GM18870 (cell line): Measurements from ENCODE around the gene GADL1.

Source experiments
- ATAC-seq: cut with Tn5 transposase; IDR thresholded peaks from one replicate; pipeline ENCODE4 v1.9.1; 2021; ENCODE audit warnings: moderate library complexity; ENCODE audit not compliant: unreplicated experiment

Gene GADL1

DNA sequence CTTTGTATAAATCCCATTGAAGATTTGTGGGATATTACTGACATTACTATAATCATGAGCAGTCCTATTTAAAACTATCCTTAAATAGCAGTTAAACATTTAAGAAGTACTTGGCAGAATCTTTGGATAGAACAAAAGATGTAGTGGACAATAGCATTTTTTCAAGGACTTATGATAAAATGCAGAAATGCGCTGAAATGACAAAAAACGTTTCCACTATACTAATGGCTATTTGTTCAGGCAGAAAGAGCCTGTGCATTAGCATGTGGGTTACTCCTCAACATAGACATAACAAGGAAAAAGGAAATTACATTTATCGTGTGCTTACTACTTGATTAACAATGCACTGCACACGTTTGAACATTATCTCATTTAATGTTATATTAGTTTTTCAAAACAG, 80.7 kb downstream of the GADL1 start:
- ATAC-seq: no peak

DNA sequence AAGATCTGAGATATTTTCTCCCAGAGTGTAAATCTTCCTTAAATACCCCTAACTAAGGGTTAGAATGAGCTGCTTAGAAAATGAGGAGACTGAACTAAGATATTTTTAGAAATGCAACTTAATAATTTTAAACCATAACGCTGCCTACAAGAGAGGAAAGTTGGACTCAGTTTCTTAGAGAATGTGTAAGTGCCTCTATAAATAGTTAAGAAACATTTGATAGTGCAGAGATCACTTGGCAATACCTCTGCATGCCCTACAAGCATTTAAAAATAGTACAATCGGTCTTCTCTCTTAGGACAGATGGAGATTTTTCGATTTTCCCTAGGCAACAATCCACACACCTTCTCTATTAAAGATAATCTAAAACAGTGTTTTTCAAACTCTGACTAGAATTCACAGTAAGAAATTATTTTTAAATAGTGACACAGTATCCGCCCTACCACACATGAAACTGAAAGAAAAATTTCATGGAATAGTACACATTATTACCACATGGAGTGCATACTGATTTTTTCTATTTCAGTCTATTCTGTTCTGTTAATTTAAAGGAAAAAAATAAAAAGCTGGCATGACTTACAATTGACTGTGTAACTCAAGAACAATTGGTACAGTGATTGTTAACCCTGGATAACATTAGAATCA, 83.2 kb downstream of the GADL1 start:
- no peak for ATAC-seq

DNA sequence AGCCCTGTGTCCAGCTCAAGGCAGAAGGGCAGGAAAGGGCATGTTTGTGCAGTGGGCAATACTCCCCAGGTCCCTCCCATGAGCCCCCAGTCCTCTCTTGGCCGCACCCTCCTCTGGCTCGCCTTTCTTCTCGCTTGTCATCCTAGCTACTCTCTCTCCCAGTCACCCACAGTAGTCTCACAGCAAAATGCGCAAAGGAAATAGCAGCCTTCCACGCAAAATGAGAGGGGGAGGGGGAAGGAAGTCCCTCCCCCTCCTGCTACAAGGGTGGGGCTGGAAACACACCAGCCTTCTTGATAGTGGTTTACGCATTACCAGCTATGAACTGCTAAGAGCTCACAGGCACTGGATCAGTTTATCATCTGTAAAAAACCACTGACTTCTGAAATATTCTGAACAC, 83.8 kb downstream of the GADL1 start:
- no peak for ATAC-seq

DNA sequence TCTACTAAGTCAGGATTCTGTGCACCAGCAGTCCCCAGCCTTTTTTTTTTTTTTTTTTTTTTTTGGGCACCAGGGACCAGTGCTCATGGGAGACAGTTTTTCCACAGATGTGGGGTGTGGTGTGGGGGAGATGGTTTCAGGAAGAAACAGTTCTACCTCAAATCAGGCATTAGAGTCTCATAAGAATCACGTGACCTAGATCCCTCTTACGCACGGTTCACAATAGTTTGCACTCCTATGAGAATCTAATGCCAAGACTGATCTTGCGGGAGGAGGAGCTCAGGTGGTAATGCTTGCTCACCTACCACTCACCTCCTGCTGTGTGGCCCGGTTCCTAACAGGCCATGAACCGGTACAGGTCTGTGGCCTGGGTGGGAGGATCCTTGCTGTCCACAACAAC, 88.8 kb downstream of the GADL1 start:
- no peak for ATAC-seq

DNA sequence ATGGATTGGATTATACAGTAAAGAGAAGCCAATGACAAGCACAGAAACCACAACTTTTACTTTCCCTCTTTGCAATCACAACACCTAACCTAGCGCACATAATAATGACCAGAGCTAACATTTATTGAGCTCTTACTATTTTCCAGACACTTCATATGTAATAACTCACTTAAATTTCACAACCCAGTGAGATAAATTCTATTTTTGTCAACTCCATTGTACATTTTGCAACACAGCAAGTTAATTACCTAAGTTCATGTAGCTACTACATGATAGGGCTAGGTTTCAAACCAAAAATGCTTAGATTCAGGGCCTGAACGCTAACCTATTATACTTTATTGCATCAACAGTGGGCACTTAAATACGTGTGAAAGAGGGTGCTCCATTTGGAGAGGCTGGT, 89.5 kb downstream of the GADL1 start:
- ATAC-seq: no peak

GRCh38 chr3:30795176-30795575, 99.3 kb downstream of the GADL1 start:
- no peak for ATAC-seq

- no peak for ATAC-seq
Measured at GRCh38 chr3:30793740-30794139, 100.7 kb downstream of the GADL1 start.

DNA sequence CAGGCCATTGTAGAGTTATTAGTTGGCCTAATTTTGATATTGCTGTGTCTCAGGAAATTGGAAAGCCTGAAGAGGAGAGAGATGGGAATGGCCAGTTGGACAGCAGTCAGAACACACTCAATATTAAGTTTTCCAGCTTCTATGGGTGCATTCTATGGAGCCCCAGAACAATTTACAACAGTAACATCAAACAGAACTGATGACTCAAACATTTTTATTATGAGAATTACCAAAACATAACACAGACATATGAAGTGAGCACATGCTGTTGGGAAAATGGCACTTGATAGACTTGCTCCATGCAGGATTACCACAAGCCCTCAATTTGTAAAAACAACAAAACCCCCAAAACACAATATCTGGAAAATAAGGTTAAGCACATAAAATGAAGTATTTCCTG, 104.3 kb downstream of the GADL1 start:
- no peak for ATAC-seq

DNA sequence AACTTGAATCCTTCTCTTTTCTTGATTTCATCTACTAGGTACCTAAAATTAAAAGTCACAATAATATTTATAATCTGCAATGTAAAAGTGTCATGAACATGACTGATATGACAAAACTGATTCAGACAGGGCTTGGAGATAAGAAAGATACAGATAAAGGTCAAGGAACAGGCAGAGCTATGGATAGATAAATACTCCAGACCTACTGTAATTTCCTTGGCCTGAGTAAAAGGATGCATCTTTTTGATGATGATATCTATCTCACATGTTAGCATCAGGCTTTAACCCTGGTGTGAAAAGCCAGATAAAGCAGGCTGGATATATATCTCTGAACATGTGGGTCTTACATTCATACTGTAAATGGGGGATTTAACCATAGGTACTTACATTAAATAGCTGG, 108.1 kb downstream of the GADL1 start:
- no peak for ATAC-seq

GRCh38 chr3:30779686-30780287, 114.7 kb downstream of the GADL1 start:
- no peak for ATAC-seq

DNA sequence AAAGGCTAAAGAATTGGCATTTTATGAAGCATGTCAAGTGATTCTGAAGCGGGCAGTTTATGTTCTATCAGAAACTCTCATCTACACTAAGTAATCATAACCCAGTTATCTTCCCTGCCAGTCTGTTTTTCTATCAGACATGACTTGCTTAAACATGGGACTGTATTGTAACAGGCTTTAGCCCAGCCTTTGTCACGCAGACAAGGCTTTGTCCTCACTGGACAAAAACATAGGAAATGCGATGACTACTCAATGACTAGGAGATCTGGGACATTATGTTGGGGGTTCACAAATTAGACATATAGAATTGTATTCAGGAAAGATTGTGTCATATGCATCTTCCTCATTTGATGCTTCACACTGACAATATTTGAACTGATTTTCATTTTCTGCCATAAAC, 115.5 kb downstream of the GADL1 start:
- ATAC-seq: no peak

DNA sequence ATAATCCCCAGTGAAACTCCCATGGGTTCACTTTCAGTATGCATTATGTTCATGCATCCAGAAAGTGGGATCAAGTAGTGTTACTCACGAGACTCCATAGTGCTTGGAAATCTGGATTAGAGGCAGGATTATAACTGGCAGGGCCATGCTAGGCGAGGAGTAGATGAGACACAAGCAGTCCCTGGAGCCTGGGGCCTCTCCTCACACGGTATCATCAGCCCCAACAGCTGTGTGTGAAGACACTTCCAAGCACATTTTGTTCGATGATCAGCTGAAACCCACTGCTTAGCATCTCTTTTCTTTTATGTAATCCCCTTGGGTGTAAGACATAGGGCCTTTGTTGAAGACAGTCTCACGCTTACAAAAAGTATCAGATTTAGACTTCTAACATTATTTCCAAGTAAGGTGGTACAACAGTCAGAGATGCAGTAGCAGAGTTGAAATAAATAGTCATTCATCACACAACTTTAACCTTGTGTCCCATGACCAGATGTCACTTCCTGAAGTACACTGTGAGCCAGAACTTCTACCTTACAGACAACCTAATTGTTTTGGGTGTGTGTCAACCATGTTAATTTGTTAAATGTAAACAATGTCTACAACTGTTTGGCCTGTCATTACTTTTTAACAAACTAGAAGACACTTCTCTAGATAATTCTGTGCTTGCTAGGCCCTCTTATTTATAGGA, 116.9 kb downstream of the GADL1 start:
- ATAC-seq: no peak

DNA sequence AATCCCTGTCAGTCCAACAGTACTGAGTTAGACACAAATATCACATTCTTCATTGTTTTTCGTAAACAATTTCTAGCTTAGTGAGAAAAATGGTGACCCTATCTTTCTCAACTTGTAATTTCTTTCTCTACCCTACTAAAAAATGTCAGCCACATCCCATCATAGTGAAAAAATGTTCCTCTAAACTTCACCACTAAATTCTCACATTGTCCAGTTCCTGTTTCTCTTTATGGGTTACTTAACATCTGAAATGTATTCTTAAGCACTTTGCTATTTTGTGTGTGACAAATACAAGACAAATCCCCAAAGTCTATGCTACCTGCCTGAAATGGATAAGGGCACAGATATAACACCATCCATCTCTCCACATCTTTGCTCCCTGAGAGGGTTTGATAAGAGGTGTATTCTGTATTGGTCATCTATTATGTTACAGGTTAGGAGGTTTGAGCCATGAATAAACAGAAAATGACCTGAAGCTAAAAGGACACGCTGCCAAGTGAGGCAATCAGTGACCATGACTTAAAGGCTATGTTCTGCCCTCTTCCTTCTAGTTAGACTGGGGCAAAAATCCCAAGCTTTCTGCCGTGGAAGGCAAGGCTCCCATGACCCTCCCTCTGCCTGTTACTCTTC, 118.2 kb downstream of the GADL1 start:
- ATAC-seq: no peak

DNA sequence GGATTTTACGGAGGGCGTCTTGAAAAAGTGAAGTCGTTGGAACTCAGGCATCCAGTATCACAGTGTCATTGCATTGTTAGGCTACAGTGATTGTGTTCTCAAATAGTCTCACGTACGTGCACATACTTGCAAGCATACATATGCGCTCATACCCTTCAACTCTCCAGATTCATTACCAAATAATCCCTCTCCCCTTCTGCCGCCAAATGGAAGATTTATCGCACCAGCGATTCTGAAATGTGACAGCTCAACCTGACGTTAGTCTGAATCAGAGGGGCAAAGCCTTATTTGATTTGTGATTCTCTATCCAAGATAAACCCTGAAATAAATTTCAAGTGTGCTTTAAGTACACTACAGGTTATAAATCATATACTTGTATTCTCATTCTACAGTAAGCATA, 119.4 kb downstream of the GADL1 start:
- ATAC-seq: no peak

DNA sequence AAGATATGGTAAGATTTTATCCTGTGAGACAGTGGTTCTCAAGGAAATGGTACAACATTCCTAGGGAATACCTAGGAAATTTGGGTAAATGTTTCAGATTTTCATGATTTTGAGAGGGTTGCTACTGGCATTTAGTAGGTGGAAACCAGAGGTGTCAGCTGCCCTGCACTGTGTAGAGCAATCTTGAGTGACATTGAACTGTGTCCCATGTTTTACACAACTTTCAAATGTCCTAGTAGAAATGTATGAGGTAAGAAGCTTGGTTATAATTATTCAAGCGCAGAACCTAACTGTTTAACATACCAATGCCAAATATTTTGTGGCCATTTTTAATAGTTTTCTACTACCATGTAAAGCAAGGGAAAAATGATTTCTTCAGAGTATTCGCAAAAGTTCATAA, 120.4 kb downstream of the GADL1 start:
- ATAC-seq: no peak

- no peak for ATAC-seq
Measured at GRCh38 chr3:30770387-30770786, 124.1 kb downstream of the GADL1 start.

DNA sequence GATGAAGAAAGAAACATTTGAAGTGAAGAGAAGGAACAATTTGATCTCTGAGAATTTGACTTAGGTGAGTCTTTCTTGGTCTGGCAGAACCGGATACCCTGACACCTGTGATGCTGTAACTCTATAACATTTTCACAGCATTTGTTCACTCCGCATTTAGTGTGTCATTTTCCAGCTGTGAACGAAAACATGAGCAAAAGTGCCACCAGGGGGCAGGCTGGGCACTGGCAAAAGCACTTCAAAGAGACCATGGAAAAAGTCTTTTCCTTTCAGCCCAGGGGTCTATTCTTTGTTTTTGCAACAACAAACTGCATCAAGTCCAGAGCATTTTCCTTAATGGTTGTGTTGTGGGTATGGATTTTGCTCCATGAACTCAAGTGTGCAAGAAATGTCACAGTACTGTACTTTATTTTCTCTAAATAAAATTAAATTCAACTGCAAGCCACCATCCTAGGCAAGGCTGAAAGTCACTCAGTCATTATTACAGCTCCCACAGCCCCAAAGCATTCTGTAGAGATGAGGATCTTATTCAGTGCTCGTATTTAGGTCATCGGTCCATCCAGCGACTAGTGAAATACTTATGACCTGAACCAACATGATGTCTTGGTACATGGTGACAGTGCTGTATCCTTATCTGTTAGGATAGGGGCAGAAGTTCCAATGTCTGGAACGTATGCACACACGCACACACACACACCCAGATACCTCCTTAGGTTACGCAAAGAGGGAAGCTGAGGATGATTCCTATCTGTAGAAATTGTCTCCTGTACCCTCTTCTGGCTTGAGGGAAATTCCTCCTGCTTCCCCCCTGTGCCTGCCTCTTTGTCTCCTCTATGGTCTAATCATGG, 125.5 kb downstream of the GADL1 start:
- ATAC-seq: no peak

- no peak for ATAC-seq
Measured at GRCh38 chr3:30768046-30768445, 126.4 kb downstream of the GADL1 start.

DNA sequence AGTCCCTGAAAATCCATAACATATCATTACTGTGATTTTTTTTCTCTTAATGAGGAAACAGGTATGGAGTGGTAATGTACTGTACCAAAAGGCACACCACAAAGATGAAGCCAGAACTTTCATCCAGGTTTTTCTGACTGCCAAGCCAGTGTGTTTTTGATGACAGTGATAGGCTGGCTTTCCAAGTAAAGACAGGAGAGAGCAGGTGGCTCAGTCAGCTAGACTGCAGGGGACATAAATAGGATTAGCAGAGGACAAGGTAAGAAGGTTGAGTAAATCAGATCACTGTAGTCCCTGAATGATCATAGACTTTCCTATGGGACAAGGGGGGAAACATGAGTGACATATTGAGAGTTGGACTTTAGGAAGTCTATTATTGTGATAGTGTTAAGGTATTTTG, 127.9 kb downstream of the GADL1 start:
- ATAC-seq: no peak

DNA sequence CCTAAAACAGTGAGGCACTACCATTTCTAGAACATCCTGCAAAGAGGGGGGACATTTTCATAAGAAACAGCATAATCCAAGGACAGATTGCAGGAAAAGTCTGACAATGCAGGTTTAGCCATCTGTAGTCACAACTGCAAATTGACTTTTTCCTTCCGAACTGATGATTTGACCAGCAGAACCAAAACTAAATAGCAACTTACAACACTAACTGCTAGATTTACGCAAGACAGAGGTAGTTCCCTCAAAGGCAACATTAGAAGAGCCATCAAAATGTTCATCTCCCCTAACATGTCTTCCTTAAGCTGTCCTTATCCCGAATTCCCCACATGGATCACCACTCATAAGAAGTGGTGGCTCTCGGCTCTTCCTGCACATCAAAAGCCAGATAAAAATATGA, 129.6 kb downstream of the GADL1 start:
- no peak for ATAC-seq

DNA sequence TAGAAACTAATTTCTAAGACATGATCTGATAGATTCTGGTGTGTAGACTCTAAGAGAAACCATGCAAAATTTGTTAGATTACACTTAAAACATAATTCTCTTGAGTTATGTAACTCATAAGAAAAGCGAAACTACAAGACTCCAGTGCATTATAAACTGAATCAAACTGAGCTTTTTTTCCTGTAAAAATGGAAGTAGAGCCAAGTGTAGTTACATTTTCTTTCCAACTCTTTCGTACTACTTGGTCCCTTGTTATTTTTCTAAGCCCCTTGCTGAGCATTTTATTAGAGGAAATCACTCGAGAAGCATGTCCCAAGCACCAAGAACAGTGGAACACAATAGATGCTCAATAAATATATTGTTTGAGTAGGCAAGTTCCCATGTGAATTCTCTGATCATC, 130.2 kb downstream of the GADL1 start:
- ATAC-seq: no peak
